Karpas-422 (cell line): ENCODE data around the gene CCND1. TPM values are rescaled to one million over a fixed set of nuclear protein-coding genes. Genes with fewer than 3 reads are reported as not detected.
A peak's percentile ranks its signal among the peaks of the same experiment; 100 is the strongest.

Experiments
- DNase-seq: peaks from one replicate; pipeline ENCODE4 v3.0.0-alpha.2; 2015
- H2AFZ ChIP-seq: fragments of 200-600 bp; sonication (generic); 2 replicates; pipeline ENCODE4 v1.6.1; 2014; ENCODE audit warnings: antibody characterized with exemption, low read length, mixed read lengths
- H3K27ac ChIP-seq: fragments of 200-600 bp; sonication (generic); 2 replicates; pipeline ENCODE4 v1.5.1; 2014; ENCODE audit warnings: mild to moderate bottlenecking, low read length, moderate library complexity
- H3K27me3 ChIP-seq: fragments of 200-600 bp; sonication (generic); 2 replicates; pipeline ENCODE4 v1.6.1; 2014; ENCODE audit warnings: low read length, mixed read lengths
- H3K36me3 ChIP-seq: fragments of 200-600 bp; sonication (generic); 2 replicates; pipeline ENCODE4 v1.6.1; 2014; ENCODE audit warnings: low read length, mixed read lengths; ENCODE audit not compliant: insufficient read depth
- H3K4me1 ChIP-seq: fragments of 200-600 bp; sonication (generic); 2 replicates; pipeline ENCODE4 v1.6.1; 2014; ENCODE audit warnings: mild to moderate bottlenecking, low read length, mixed read lengths
- H3K4me2 ChIP-seq: fragments of 200-600 bp; sonication (generic); 2 replicates; pipeline ENCODE4 v1.6.1; 2014; ENCODE audit warnings: low read length, low read depth, mild to moderate bottlenecking; ENCODE audit not compliant: poor library complexity, severe bottlenecking
- H3K4me3 ChIP-seq: fragments of 200-600 bp; sonication (generic); 2 replicates; pipeline ENCODE4 v1.5.1; 2014; ENCODE audit warnings: mild to moderate bottlenecking, antibody characterized with exemption, low read length, mixed read lengths
- H3K79me2 ChIP-seq: fragments of 200-600 bp; sonication (generic); 2 replicates; pipeline ENCODE4 v1.6.1; 2014; ENCODE audit warnings: mild to moderate bottlenecking, low read length, mixed read lengths
- H3K9ac ChIP-seq: fragments of 200-600 bp; sonication (generic); 2 replicates; pipeline ENCODE4 v1.6.0; 2014; ENCODE audit warnings: low read length
- H3K9me2 ChIP-seq: fragments of 200-600 bp; sonication (generic), shearing (Covaris generic); replicated peaks from 2 replicates; pipeline ENCODE4 v1.6.0; 2014; ENCODE audit warnings: mild to moderate bottlenecking, low read length, moderate library complexity; ENCODE audit not compliant: insufficient read depth
- H3K9me3 ChIP-seq: fragments of 300-700, 200-600 bp; sonication (generic); 2 replicates; pipeline ENCODE4 v1.6.1; 2014; ENCODE audit warnings: low read length, mixed read lengths
- H4K20me1 ChIP-seq: fragments of 200-600 bp; sonication (generic); 2 replicates; pipeline ENCODE4 v1.6.1; 2014; ENCODE audit warnings: mild to moderate bottlenecking, antibody characterized with exemption, low read length, low read depth; ENCODE audit not compliant: insufficient read depth
- total RNA-seq: library from RNA; depleted of rRNA; stranded (reverse); fragments of >200 nt; shearing (Covaris generic); gene quantifications from 2 replicates; pipeline ENCODE4 v1.2.3, GENCODE V29; 2014; ENCODE audit warnings: low replicate concordance

Gene CCND1
- total RNA-seq, 1 experiment from 2014 or later, result 4.3 TPM

DNA sequence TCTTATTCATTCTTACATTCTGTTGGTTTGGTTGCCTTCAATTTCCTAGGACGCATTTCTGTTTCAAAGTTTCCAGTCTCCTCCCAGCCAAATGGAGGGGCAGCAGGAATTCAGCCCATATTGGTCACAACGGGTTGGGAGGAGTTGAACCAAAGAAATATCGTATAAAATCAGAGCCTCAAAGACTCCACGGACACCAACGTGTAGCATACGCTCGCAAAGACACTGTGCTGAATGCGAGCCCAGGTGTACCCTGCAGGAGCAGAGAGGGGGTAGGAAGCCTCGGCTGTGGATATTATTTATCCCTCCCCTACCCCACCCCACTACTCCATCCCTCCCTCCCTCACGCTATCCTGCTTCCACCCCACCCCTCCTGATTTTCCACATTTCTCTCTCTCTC is 15.5 kb upstream of the CCND1 start:
- H3K9ac ChIP-seq, result no peak overlapping the region
- H3K36me3 ChIP-seq, result no peaks in the 10 kb centered on the region
- H3K27me3 ChIP-seq, result no peaks in the 10 kb centered on the region
- H2AFZ ChIP-seq, result no peak overlapping the region
- no peaks in the 10 kb centered on the region for H4K20me1 ChIP-seq
- no peaks in the 10 kb centered on the region for H3K4me1 ChIP-seq
- H3K79me2 ChIP-seq, result no peaks in the 10 kb centered on the region
- H3K27ac ChIP-seq, result no peak overlapping the region
- no peaks in the 10 kb centered on the region for H3K9me3 ChIP-seq
- no peak for DNase-seq
- no peak overlapping the region for H3K4me2 ChIP-seq
- no peak overlapping the region for H3K4me3 ChIP-seq
- no peaks in the 10 kb centered on the region for H3K9me2 ChIP-seq

DNA sequence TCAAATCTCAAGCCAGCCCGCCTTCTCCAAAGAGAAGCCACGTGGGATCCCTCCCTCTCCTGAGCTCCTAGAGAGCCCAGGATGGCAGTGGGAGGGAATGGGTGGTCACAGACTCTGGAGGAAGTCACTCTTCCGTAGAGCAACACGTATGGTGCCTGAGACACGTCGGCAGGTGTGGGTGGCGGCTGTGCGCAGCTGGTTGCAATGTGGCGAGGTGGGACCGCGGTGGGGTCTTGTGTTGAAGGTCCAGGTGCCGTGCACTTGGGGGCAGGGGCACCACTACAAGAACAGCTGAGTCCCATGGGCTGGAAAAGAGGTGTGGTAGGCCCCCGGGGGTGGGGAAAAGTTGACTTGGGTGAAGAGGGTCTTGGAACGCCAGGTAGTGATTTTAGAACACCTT is 13.4 kb upstream of the CCND1 start:
- Histone ChIP-seq H3K79me2 (no peaks in the 10 kb centered on the region), H3K9ac (no peak overlapping the region), H3K4me2 (no peak overlapping the region), H4K20me1 (no peaks in the 10 kb centered on the region), H2AFZ (no peak overlapping the region), H3K4me3 (no peak overlapping the region), H3K4me1 (no peaks in the 10 kb centered on the region), H3K36me3 (no peaks in the 10 kb centered on the region), H3K27ac (no peak overlapping the region), H3K9me3 (no peaks in the 10 kb centered on the region), H3K27me3 (no peaks in the 10 kb centered on the region), H3K9me2 (no peaks in the 10 kb centered on the region)
- no peak for DNase-seq

- Histone ChIP-seq H3K79me2 (no peaks in the 10 kb centered on the region), H3K4me3 (no peak overlapping the region), H3K9me3 (no peaks in the 10 kb centered on the region), H3K27me3 (no peaks in the 10 kb centered on the region), H3K36me3 (no peaks in the 10 kb centered on the region), H3K4me1 (no peaks in the 10 kb centered on the region), H2AFZ (no peak overlapping the region), H3K4me2 (no peak overlapping the region), H3K9ac (no peak overlapping the region), H3K27ac (no peak overlapping the region), H3K9me2 (no peaks in the 10 kb centered on the region), H4K20me1 (no peaks in the 10 kb centered on the region)
- peak; percentile 69 for DNase-seq
Observed at GRCh38 chr11:69630017-69630416, 10.9 kb upstream of the CCND1 start.

- no peaks in the 10 kb centered on the region for H3K79me2 ChIP-seq
- no peak overlapping the region for H3K27ac ChIP-seq
- no peak overlapping the region for H3K9ac ChIP-seq
- H3K36me3 ChIP-seq, result no peaks in the 10 kb centered on the region
- no peaks in the 10 kb centered on the region for H3K9me3 ChIP-seq
- H3K9me2 ChIP-seq, result no peaks in the 10 kb centered on the region
- H3K4me2 ChIP-seq, result no peak overlapping the region
- no peak overlapping the region for H2AFZ ChIP-seq
- no peak for DNase-seq
- H3K4me3 ChIP-seq, result no peak overlapping the region
- no peaks in the 10 kb centered on the region for H3K27me3 ChIP-seq
- H4K20me1 ChIP-seq, result no peaks in the 10 kb centered on the region
- no peaks in the 10 kb centered on the region for H3K4me1 ChIP-seq
Observed at GRCh38 chr11:69630424-69630823, 10.5 kb upstream of the CCND1 start.

DNA sequence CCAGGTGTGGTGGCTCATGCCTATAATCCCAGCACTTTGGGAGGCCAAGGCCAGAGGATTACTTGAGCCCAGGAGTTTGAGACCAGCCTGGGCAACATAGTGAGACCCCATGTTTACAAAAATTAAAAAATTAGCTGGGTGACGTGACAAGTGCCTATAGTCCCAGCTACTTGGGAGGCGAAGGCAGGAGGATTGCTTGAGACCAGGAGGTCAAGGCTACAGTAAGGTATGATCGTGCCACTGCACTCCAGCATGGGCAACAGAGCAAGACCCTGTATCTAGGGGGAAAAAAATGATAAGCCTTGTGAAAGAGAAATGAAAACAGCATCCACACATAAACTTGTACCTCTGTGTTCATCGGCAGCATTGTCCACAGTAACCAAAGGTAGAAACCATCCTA is 8.1 kb upstream of the CCND1 start:
- no peak overlapping the region for H3K4me2 ChIP-seq
- H2AFZ ChIP-seq, result no peak overlapping the region
- no peak overlapping the region for H3K27ac ChIP-seq
- H3K36me3 ChIP-seq, result no peaks in the 10 kb centered on the region
- H3K27me3 ChIP-seq, result no peaks in the 10 kb centered on the region
- H4K20me1 ChIP-seq, result no peaks in the 10 kb centered on the region
- no peak overlapping the region for H3K4me3 ChIP-seq
- no peak overlapping the region for H3K9ac ChIP-seq
- no peaks in the 10 kb centered on the region for H3K79me2 ChIP-seq
- no peaks in the 10 kb centered on the region for H3K4me1 ChIP-seq
- no peak for DNase-seq
- H3K9me3 ChIP-seq, result no peaks in the 10 kb centered on the region
- no peaks in the 10 kb centered on the region for H3K9me2 ChIP-seq

DNA sequence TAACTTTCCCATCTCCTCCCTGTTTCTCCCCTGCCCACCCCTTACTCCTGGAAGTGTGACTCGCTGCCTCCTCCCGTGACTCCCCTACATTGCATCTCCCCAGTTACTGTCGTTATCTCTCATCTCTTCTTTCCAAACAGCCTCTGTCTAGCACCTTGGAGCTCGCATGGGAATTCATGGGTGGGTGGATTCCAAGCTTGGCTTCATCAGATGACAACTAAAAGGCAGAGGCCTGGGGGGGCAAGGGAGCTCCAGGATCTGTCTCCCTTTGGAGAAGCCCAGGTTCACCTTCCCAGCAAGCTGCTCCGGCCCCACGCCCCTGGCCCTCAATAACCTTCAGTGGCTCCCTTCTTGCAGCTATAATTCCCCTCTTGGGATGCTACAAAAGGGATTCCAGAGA is 6.9 kb upstream of the CCND1 start:
- Histone ChIP-seq H3K27me3 (no peaks in the 10 kb centered on the region), H3K79me2 (no peaks in the 10 kb centered on the region), H2AFZ (no peak overlapping the region), H3K4me2 (no peak overlapping the region), H3K27ac (no peak overlapping the region), H3K4me1 (no peaks in the 10 kb centered on the region), H3K36me3 (no peaks in the 10 kb centered on the region), H3K9ac (no peak overlapping the region), H3K4me3 (no peak overlapping the region), H3K9me3 (no peaks in the 10 kb centered on the region), H4K20me1 (no peaks in the 10 kb centered on the region), H3K9me2 (no peaks in the 10 kb centered on the region)
- no peak for DNase-seq

DNA sequence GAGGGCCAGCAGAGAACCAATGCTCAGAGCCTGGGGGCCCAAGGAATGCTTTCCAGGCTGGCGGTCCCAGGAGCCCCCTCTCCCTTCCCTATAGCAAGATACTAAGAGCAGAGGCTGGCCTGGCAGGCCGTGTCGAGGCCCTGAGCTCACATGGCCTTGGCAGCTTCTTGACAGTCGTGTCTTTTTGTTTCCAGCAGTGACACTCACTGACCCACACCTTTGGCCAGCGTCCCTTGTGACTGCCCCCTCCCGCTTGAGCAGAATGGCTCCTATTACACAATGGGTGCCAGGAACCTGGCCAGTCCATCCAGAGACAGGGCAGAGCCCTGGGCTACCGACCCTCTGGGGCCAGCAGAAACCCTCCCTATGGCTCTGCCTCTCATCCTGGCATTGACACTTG is 6.4 kb upstream of the CCND1 start:
- no peaks in the 10 kb centered on the region for H3K4me1 ChIP-seq
- no peak overlapping the region for H3K4me2 ChIP-seq
- H3K9me3 ChIP-seq, result no peaks in the 10 kb centered on the region
- no peaks in the 10 kb centered on the region for H3K79me2 ChIP-seq
- H2AFZ ChIP-seq, result no peak overlapping the region
- H3K36me3 ChIP-seq, result no peaks in the 10 kb centered on the region
- DNase-seq, result no peak
- H3K4me3 ChIP-seq, result no peak overlapping the region
- H3K27ac ChIP-seq, result no peak overlapping the region
- H3K9ac ChIP-seq, result no peak overlapping the region
- no peaks in the 10 kb centered on the region for H3K9me2 ChIP-seq
- H3K27me3 ChIP-seq, result no peaks in the 10 kb centered on the region
- H4K20me1 ChIP-seq, result no peaks in the 10 kb centered on the region

DNA sequence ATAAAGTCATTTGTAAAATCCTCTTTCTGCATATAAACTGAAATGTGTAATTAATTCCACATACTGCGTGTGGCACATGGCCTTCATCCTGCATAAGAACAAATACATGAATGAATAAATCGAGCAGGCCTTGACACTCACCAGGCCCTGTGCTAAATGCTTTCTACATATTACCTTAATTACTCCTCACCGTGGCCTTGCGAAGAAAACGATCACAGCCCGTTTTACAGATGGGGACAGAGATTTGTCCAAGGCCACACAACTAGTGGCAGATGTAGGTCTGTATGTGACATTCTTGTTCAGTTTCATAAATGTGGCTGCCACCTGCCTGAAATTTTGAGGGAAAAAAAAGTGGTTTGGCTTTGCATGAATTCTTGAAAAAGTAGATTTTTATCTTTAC is 5.8 kb upstream of the CCND1 start:
- Histone ChIP-seq H3K9me2 (no peaks in the 10 kb centered on the region), H3K4me1 (no peaks in the 10 kb centered on the region), H2AFZ (no peak overlapping the region), H3K4me3 (no peak overlapping the region), H3K36me3 (no peaks in the 10 kb centered on the region), H3K79me2 (no peaks in the 10 kb centered on the region), H3K27ac (no peak overlapping the region), H3K9me3 (no peaks in the 10 kb centered on the region), H3K9ac (no peak overlapping the region), H3K4me2 (no peak overlapping the region), H4K20me1 (no peaks in the 10 kb centered on the region), H3K27me3 (no peaks in the 10 kb centered on the region)
- DNase-seq, result no peak
